Anterior cingulate cortex (tissue), 58 donors: Measurements from ENCODE around the gene PLPP6.
A peak's percentile ranks its signal among the peaks of the same experiment; 100 is the strongest.
"Not testable (repeated sequence)": the region's sequence is repeated elsewhere in the genome, so short reads cannot be mapped to it uniquely, and the experiment has no call there.

Source experiments
- DNase-seq, 58 donors: peaks; one replicate each; lab custom pipeline; 2025; lab: John Stamatoyannopoulos, UW

The PLPP6 gene

DNA sequence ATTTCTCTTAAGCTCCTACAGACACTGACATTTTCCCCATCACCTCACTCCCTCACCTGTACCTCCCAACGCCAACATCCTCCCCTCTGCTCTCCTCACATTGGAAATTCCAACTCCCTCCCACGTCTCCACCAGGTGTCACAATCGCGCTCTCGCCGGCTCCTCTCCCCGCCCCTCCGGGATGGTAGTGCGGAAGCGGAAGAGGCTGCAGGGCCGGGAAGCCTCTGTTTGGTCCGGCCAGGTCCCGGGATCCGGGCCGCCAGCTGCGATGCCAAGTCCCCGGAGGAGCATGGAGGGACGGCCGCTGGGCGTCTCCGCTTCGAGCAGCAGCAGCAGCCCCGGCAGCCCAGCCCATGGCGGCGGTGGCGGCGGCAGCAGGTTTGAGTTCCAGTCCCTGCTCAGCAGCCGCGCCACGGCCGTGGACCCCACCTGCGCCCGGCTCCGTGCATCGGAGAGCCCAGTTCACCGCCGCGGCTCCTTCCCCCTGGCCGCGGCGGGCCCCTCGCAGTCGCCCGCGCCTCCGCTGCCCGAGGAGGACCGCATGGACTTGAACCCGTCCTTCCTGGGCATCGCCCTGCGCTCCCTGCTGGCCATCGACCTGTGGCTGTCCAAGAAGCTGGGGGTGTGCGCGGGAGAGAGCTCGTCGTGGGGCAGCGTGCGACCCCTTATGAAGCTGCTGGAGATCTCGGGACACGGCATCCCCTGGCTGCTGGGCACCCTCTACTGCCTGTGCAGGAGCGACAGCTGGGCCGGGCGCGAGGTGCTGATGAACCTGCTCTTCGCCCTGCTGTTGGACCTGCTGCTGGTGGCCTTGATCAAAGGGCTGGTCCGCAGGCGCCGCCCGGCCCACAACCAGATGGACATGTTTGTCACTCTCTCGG, at the start of gene PLPP6:
Gene PLPP6, plus strand, starts transcription at position 187 of the 881 bp plus-strand sequence. Its CDS starts 82 bp downstream, at position 269.
- peak; percentile 14 to 89 (median 70) for DNase-seq

- DNase-seq, result no peak
Observed at GRCh38 chr9:4614627-4615026, 47.5 kb upstream of the PLPP6 start.

DNA sequence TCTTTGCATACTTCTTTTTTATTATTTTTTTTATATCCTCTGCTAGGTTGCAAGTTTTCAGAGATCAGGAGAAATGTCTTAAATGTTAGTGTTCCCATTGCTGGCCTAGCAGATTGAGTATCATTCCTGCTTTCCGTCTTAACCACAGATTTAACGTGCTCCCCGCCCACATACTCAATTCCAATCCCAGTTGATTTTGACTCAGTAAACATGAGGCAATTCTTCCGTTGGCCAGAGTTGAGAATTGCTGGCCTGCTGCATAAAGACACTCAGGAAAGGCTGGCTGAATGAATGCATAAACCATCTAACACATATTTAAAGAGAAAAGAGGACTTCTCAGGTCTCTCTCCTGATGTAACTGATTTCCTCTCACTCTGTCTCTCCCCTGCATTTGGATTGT, 46.8 kb upstream of the PLPP6 start:
- no peak for DNase-seq

GRCh38 chr9:4615778-4616177, 46.3 kb upstream of the PLPP6 start:
- DNase-seq, result no peak

DNA sequence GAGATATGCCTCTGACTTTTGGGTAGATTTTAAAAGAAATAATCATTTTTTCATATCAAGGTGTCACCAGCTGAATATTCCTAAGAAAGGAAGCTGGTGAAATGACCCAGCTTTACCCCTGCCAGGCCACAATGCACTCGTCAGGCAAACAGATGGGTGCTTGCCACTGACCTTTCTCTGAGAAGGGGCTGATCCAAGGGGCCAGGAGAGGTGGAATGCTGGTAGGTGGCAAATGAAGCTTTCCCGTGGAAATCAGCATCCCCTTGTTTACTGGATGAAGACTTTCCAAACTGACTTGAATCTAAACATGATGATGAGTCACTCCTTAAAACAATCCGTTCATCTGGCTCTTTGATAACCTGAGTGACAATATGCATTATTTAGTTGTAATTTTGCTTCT, 44.3 kb upstream of the PLPP6 start:
- no peak for DNase-seq

- no peak for DNase-seq
Observed at GRCh38 chr9:4618700-4619099, 43.4 kb upstream of the PLPP6 start.

DNA sequence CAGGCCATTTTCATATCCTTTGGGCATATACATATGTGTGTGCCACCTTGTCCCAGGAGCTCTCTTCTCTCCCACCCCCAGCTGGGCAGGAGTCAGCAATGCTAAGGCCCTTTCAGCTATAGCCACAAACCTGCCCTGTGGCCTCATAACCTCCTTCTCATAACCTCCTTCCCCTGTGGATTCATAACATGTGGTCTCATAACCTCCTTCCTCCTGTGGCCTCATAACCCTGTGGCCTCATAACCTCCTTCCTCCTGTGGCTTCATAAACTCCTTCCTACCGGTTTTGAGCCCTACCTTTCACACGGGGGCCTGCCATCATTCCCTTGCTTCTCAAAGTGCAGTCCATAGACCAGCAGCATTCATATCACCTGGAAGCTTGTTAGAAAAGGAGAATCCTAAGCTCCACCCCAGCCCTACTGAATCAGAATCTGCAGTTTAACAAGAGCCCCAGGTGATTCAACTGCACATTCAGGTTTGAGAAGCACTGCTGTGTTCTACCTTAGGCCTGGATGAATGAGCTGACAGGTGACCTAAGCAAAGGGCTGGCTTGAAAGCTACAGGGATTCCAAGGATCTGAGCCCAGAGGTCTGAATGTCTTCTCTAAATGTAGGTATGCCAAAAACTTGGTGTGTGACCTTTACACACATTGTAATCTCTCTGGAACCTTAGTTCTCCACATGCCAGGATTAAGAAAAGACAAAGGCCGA, 41.9 kb upstream of the PLPP6 start:
- no peak for DNase-seq

DNA sequence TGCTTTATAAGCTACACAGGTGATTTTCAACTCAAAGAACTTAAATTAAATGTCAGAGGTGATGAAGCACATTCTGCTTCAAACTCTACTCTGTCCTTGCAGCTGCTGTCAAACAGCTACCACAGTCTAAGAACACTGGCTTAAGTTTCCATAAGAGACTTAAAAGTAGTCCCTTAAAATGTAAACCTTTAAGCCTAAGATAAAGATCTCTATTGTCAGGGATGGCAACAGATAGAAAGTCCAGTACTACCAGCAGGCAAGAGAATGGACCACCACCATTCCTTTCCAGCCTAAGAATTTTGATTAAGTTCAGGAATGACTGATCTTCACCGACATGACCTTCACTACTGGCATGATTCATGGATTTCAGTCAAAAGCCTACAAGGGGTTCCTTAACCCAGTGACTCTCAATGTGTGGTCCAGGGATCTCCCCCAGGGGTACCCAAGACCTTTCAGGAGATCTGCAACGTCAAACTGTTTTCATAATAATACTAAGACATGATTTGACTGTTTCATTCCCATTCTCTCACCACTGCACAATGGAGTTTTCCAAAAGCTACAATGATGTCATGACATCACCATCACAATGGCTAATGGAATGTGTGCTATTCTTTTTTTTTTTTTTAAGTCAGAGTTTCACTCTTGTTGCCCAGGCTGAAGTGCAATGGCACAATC, 41.1 kb upstream of the PLPP6 start:
- DNase-seq, result no peak

GRCh38 chr9:4622016-4622415, 40.1 kb upstream of the PLPP6 start:
- DNase-seq, result no peak

- no peak for DNase-seq
Observed at GRCh38 chr9:4630836-4631235, 31.3 kb upstream of the PLPP6 start.

DNA sequence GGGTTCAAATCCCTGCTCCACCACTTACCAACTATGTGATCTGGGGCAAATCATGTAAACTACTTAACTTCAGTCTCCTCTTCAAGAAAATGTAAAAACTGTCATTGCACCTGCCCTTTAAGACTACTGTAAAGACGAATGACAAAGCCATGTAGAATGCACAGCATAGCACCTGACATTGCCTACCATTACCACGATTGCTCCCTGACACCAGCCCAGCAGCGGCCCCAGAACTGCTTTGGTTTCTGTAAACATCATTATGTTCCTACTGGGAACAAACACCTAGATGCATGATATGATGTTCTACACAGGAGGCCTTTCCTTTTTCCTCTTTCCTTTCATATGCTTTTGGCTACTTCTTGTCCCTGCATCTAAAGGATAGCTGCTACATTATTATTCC, 23.1 kb upstream of the PLPP6 start:
- DNase-seq, result no peak

DNA sequence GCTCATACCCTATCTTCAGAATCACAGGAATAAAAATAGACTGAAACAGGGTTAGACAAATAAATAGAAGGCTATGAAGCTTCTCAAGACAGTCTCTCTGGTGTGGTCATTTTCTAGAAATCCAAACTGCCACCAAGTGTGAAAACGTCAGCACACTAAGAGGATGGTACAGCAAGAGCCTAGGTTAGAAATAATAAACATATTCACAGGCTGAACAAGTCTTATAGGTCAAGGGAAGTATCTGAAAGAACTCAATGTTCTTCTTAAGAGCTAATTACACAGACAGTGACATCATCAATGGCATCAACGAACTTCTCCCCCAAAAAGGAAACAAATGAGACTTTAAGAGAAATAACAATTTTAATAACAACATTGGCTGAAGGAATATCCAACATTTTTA, 22.7 kb upstream of the PLPP6 start:
- DNase-seq, result no peak

GRCh38 chr9:4640027-4640426, 22.1 kb upstream of the PLPP6 start:
- peak in 2 of 58 donors; percentile 1 to 16 for DNase-seq

DNA sequence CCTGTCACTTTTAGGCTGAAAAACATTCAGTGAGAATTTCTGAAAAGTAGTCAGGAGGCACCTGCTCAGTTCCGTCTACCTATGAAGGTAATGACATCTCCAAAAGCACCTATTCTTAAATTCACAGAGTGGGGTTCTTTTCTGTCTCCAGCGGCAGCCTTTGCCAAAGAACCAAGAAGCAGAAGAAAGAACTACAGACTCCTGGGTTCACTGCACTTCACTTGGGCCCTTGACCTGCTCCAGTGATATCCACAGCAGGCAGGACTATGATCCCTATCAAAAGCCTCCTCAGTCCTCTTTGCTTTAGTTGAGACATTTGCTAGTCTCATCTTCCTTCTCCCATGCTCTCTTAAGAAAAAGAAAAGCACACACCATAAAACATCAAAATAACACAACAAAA, 19.7 kb upstream of the PLPP6 start:
- no peak for DNase-seq

GRCh38 chr9:4654084-4654483, 8.0 kb upstream of the PLPP6 start:
- DNase-seq, result no peak

DNA sequence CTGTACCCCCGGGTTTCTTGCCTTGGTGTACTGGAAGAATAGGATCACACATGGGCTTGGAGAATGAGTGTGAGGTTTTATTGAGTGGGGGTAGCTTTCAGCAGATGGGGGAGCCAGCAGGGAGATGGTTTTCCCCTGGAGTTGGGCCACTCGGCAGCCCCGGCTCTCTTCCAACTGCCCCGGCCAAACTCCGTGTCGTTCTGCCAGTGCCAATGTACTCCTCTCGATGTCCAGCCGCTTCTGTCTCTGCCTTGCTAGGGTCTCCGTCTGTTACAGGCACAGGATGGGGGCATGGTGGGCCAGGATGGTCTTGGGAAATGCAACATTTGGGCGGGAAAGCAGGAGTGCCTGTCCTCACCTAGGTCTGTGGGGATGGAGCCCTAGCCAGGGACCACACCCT, 7.6 kb upstream of the PLPP6 start:
- no peak for DNase-seq

GRCh38 chr9:4656196-4656595, 5.9 kb upstream of the PLPP6 start:
- not testable (repeated sequence) for DNase-seq

DNA sequence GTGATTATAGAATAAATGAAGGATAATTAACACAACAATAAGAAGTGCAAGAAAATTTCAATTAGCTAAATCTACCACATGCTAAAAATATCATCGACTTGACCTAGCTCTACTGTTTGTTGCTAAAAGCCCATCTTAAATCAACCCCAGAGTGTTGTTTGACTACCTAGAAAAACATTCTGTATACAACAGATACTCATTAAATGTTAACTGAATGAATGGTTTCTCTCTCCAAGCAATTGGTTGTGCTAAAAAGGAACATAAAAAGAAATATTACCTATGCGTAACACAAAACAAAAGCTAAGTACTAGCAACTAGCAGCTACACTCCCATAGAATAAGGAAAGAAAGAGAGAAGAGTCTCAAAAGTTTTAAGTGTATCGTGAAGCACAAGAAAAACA, 5.5 kb upstream of the PLPP6 start:
- DNase-seq, result no peak

- DNase-seq, result no peak
Observed at GRCh38 chr9:4657426-4658159, 4.5 kb upstream of the PLPP6 start.

DNA sequence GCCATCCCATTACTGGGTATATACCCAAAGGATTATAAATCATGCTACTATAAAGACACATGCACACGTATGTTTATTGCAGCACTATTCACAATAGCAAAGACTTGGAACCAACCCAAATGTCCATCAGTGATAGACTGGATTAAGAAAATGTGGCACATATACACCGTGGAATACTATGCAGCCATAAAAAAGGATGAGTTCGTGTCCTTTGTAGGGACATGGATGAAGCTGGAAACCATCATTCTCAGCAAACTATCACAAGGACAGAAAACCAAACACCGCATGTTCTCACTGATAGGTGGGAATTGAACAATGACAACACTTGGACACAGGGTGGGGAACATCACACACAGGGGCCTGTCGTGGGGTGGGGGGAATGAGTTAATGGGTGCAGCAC, 1.4 kb upstream of the PLPP6 start:
- DNase-seq, result not testable (repeated sequence)

GRCh38 chr9:4661165-4661564, 929 bp upstream of the PLPP6 start:
- no peak for DNase-seq
